Upper lobe of left lung (tissue), 4 donors: ENCODE results near the gene DYNC2LI1.

ENCODE experiments used
- CTCF ChIP-seq, 6 experiments: fragments of 450-650 bp in 4 of 6; fragments of 200-600 bp in 2 of 6; sonication (generic) in 2 of 6; IDR thresholded peaks; one replicate each; pipeline ENCODE4 v1.5.1; 2016 to 2019; ENCODE audit warnings: antibody characterized with exemption in 6 of 6
- EP300 ChIP-seq, 4 donors: sonication (generic); formaldehyde crosslinking; IDR thresholded peaks; one replicate each; pipeline ENCODE4 v1.5.1; 2017; ENCODE audit warnings: antibody characterized with exemption in 4 of 4, control low read depth in 2 of 4
- POLR2A ChIP-seq, 4 donors: fragments of 450-650 bp; IDR thresholded peaks; one replicate each; pipeline ENCODE4 v1.5.1; 2016 to 2017; ENCODE audit warnings: antibody characterized with exemption in 4 of 4, mild to moderate bottlenecking in 2 of 4
- POLR2AphosphoS5 ChIP-seq, 2 donors: sonication (generic); formaldehyde crosslinking; IDR thresholded peaks; one replicate each; pipeline ENCODE4 v1.5.1; 2017; ENCODE audit warnings: antibody characterized with exemption in 2 of 2

GRCh38 chr2:43803113-43803512 is 29.3 kb downstream of the DYNC2LI1 start:
- no peak for TF ChIP-seq CTCF (IDR thresholded peaks at IDR 0.05)
- TF ChIP-seq EP300 (IDR thresholded peaks at IDR 0.05), result no peak
- no peak for TF ChIP-seq POLR2A (IDR thresholded peaks at IDR 0.05)
- TF ChIP-seq POLR2AphosphoS5 (IDR thresholded peaks at IDR 0.05), result no peak
